NCI-H1105 treated with DMSO at 0.1 percent for 48 hours (cell line): ENCODE data around the gene JADE1.

ENCODE experiments used
- DNase-seq: peaks from one replicate; lab custom pipeline; 2025; lab: John Stamatoyannopoulos, UW

JADE1 gene

GRCh38 chr4:128809477-128810330 lies at the start of gene JADE1:
Gene JADE1 (plus strand): TSS chr4:128809700. CDS start chr4:128831759, 22,059 bp downstream.
- DNase-seq, result peak; percentile 83

DNA sequence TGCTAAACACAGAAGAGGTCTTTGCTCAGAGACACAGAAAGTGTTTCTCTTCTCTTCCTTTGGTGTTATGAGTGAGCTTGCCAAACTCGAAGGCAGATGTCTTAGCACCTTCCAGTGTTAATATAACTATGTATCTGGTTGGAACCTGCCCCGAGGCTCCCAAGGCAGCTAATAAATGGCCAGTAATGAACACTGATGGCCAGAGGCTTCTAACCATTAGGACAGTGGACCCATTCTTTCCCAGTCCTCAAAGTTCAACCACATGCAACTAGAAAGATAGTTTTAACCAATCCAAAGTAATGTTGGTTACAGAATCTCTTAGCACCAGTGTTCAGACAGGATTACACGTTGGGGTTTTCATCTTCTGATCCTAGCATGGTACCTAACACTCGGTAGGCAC lies 42.7 kb upstream of the JADE1 start:
- no peak for DNase-seq

- DNase-seq, result no peak
Observed at GRCh38 chr4:128768373-128768996, 41.0 kb upstream of the JADE1 start.

DNA sequence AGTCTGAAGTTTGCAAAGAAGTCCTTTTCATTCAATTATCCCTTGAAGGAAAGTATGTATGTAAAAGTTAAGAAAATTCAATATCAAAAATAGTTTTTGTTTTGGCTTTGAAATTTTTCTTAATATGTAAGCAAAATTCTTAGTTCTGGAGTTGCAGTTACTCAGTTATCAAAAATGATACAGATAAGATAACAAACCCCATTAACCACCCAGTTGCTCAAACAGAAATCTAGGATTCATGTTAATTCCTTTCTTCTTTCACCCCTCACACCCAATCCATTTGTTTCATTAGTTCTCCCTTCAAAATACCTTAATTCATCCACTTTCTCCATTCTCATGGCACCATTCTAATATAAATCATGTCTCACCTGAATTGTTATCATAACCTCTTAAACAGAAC lies 40.5 kb upstream of the JADE1 start:
- no peak for DNase-seq

DNA sequence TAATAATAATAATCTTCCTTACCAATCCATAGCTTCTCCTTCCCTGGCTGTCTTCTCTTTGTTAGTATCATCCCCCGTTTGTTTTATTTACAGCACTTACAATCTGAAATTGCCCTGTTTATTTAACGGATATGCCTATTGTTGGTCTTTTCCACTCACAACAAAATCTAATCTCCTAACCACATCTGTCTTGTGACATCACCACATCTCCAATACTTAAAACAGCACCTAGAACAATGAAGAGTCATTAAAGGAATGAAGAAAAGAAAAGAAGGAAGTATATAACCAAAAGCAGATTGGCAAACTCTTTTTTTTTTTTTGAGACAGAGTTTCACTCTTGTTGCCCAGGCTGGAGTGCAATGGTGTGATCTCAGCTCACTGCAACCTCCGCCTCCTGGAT lies 38.7 kb upstream of the JADE1 start:
- no peak for DNase-seq

- no peak for DNase-seq
Observed at GRCh38 chr4:128775477-128775876, 34.0 kb upstream of the JADE1 start.

- no peak for DNase-seq
Observed at GRCh38 chr4:128775916-128776315, 33.6 kb upstream of the JADE1 start.

DNA sequence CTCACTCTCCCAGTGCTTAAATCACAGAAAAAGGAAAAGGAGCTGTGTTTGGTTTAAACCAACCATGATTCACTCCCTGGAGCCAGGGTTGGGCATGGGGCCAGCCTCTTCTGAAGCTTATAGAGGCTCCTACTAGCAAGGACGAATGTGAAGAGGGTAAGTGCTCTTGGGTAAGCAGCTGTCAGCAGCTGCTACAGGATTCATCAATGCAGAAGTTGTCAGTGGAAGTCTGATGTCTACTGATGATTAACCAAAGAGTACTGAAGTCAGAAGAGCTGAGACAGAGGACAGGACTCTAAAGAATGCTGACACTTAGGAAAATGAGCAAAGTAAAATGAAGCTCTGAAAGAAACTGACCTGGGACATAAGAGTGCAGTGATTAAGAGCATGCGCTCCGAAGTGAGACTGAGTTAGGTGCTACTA lies 32.7 kb upstream of the JADE1 start:
- DNase-seq, result peak; percentile 38

DNA sequence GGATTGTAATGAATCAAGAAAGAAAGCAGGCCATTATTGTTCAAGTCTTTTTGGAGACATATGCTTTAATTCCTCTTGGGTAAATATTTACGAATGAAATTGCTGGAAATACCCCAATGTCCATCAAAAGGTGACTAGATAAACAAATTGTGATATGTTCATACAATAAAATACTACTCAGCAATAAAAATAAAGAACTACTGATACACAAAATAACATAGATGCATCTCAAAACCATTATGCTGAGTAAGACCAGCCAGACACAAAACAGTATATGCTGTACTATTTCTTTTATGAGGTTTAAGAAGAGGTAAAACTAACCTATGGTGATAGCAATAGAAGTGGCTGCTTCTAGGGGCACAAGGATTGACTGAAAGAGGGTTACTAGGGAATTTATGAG lies 28.8 kb upstream of the JADE1 start:
- DNase-seq, result no peak

DNA sequence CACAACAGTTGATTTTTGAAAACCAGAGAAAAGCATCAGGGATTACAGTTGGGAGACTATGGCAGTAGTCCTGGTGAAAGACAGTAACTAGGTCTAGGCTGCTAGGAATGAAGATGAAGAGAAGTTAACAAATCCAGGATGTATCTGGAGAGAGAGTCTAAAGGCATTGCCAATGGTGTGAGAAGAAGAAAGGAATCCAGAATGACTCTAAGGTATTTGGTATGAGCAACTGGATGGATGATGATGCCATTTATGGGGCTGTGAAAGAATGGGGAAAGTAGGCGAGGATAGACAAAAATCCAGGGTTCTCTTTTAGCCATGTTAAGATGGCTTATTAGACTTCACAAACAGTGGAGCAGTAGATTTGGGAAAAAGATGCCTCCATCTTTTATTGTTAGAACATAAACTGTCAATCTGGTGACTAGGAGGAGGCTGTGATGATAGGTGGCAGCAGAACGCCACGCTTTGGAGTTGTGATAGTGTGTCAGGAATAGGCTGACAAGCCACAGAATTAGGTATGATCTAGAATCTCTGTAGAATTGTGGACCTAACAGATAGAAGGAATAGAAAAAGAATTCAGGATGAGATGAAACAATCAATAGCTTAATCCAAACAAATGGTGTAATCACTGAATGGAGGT lies 27.3 kb upstream of the JADE1 start:
- DNase-seq, result no peak

DNA sequence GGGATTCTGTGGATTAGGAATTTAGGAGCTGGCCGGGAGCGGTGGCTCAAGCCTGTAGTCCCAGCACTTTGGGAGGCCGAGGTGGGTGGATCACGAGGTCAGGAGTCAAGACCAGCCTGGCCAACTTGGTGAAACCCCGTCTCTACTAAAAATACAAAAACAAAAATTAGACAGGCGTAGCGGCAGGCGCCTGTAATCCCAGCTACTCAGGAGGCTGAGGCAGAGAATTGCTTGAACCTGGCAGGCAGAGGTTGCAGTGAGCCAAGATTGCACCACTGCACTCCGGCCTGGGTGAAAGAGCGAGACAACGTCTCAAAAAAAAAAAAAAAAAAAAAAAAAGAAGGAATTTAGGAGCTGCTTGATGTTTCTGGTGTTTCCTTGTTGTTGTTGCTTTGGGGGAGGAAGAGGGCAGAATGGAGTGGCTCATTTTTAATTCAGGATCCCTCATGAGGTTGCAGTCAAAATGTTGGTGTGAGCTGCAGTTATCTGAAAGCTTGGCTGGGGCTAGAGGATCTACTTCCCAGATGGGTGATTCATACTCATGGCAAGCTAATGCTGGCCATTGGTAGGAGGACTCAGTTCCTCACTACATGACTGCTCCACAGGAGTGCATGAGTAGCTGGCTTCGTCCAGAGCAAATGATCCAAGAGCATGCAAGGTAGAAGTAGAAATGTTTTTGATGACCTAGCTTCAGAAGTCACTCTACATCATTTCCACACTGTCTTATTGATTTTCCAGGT lies 26.5 kb upstream of the JADE1 start:
- DNase-seq, result no peak

DNA sequence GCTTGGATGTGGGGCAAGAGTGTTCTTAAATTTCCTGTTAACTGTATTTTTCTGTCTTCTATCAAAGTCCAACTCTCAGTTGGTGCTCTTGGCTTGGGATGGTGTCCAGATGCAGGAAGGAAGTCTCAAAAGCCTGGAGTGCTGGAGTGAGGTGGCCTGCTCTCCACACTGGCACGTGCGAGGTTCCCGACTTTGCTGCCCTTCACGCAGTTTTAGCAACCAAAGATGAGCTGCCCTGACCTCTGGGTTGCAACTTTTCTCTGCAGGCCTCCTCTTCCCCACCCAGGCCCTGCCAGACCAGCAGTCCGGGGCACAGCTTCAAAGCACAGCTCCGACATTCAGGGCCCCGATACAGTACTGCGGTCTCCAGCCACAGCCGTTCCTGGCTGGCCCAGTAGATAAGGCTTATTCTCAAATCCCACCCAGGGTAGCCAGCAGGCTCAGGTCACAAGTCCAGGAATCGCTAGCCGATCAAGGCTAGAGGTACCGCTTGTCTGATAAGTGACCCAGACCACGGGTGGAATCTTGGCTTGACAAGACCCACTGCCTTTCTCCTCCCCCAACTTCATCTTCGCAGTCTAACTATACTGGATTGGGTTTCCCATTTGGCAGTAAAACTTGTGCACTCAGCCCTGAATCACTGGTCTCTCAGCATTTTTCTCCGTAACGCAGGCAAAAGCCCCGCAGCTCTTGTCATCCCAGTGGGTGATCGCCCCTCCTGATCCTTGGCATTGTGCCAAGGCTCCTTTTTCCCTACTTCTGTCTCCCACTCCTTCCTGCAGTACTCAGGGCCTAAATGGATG lies 21.8 kb upstream of the JADE1 start:
- peak; percentile 6 for DNase-seq

DNA sequence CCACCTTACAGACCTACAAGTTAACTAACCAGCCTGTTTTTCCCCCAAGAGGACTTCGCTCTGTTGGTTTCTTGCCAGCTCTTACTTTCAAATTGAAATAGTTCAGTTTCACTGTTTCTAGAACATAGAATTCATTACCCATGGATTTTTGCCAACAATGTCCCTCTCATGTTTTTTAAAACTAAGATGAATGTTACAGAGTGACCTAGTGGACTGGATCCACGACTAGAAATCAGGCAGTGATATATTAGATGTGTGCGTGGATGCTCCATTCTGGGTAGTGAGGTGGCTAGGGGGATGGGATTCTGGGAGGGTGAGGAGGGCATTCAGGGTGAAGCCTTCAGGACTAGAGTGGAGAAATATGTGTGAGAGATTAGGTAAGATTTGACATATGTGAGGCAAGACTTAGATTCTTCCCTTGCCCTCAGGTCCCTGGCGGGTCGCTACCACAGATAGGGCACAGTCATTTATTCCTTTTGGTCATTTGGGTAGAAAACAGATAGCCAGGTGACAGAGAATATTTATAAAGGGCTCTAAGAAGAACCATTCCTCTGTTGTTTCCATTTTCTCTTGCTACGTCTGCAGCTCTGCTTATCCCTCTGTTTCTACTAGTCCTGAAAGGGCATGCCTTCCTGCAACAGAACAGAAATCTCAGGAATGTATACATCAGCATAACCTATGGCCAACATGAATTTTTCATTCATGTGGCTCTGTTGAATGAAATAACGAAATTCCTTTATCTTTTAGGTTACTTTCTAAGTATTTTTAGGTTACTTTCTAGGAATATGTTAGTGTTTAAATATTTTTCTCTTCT lies 15.4 kb upstream of the JADE1 start:
- DNase-seq, result no peak

DNA sequence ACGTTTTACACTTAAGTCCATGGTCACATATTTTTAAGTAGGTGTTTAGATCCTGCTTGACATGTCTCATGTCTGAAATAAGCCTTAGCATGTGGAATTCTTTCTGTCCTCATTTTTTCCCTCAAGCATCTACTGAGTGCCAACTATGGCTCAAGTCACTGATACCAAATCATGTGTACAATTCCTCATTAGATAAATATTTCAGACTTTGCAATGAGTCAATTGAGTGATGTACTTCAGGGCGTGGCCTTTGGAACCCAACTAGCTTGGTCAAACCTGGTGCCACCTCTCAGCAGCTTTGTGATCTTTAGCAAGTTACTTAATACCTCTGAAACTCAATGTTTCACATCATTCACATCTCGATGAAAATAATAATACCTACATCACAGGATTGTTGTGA lies 12.6 kb upstream of the JADE1 start:
- no peak for DNase-seq

GRCh38 chr4:128800284-128800683 lies 9.2 kb upstream of the JADE1 start:
- DNase-seq, result no peak

- no peak for DNase-seq
Observed at GRCh38 chr4:128800701-128801284, 8.7 kb upstream of the JADE1 start.

- no peak for DNase-seq
Observed at GRCh38 chr4:128802680-128803628, 6.5 kb upstream of the JADE1 start.

- no peak for DNase-seq
Observed at GRCh38 chr4:128803783-128804182, 5.7 kb upstream of the JADE1 start.

- DNase-seq, result peak; percentile 34
Observed at GRCh38 chr4:128810331-128810870, 901 bp downstream of the JADE1 start.
